ENCODE data around the gene KRT33B.

KRT33B gene

GRCh38 chr17:41415411-41415810 lies 45.8 kb upstream of the KRT33B start:
- Histone ChIP-seq H3K27ac (ENCODE audit: low read depth, low read length) (no peak overlapping the region), H3F3A (ENCODE audit: insufficient read depth) (no peaks in the 10 kb centered on the region), H3K27me3 (ENCODE audit: low read length) (no peaks in the 10 kb centered on the region), H3K9me2 (replicated peaks; ENCODE audit: insufficient read depth, low read length) (no peaks in the 10 kb centered on the region), H3K36me3 (ENCODE audit: low read length) (no peaks in the 10 kb centered on the region), H3K79me2 (ENCODE audit: insufficient read depth, low read length) (no peaks in the 10 kb centered on the region), H4K20me1 (ENCODE audit: low read depth, low read length) (no peaks in the 10 kb centered on the region), H3K9me3 (ENCODE audit: insufficient read depth, low read length) (no peaks in the 10 kb centered on the region), H3K4me2 (ENCODE audit: low read depth, low read length, poor library complexity, severe bottlenecking) (no peak overlapping the region), H2AFZ (ENCODE audit: low read depth, low read length, severe bottlenecking) (no peak overlapping the region), H3K9ac (ENCODE audit: low read length) (no peak overlapping the region), H3K4me3 (ENCODE audit: insufficient read depth, low read length, poor library complexity, severe bottlenecking) (no peak overlapping the region)
- TF ChIP-seq CTCF (IDR thresholded peaks at IDR 0.05; ENCODE audit: insufficient read depth, low read length, poor library complexity, severe bottlenecking) (no peak), EZH2phosphoT487 (conservative IDR thresholded peaks at IDR 0.05; ENCODE audit: low read length) (no peak)

GRCh38 chr17:41413982-41414381 lies 44.4 kb upstream of the KRT33B start:
- Histone ChIP-seq H3K4me2 (ENCODE audit: low read depth, low read length, poor library complexity, severe bottlenecking) (no peak overlapping the region), H3K27ac (ENCODE audit: low read depth, low read length) (no peak overlapping the region), H2AFZ (ENCODE audit: low read depth, low read length, severe bottlenecking) (no peak overlapping the region), H3K36me3 (ENCODE audit: low read length) (no peaks in the 10 kb centered on the region), H3K9ac (ENCODE audit: low read length) (no peak overlapping the region), H3K4me3 (ENCODE audit: insufficient read depth, low read length, poor library complexity, severe bottlenecking) (no peak overlapping the region), H3K79me2 (ENCODE audit: insufficient read depth, low read length) (no peaks in the 10 kb centered on the region), H4K20me1 (ENCODE audit: low read depth, low read length) (no peaks in the 10 kb centered on the region), H3K27me3 (ENCODE audit: low read length) (no peaks in the 10 kb centered on the region), H3K9me2 (replicated peaks; ENCODE audit: insufficient read depth, low read length) (no peaks in the 10 kb centered on the region), H3F3A (ENCODE audit: insufficient read depth) (no peaks in the 10 kb centered on the region), H3K9me3 (ENCODE audit: insufficient read depth, low read length) (no peaks in the 10 kb centered on the region)
- TF ChIP-seq EZH2phosphoT487 (conservative IDR thresholded peaks at IDR 0.05; ENCODE audit: low read length) (no peak), CTCF (IDR thresholded peaks at IDR 0.05; ENCODE audit: insufficient read depth, low read length, poor library complexity, severe bottlenecking) (no peak)

GRCh38 chr17:41413353-41413957 lies 43.8 kb upstream of the KRT33B start:
- H3K4me3 ChIP-seq (ENCODE audit: insufficient read depth, low read length, poor library complexity, severe bottlenecking), result no peak overlapping the region
- H3K4me2 ChIP-seq (ENCODE audit: low read depth, low read length, poor library complexity, severe bottlenecking), result no peak overlapping the region
- no peak overlapping the region for H3K27ac ChIP-seq (ENCODE audit: low read depth, low read length)
- H3K9me2 ChIP-seq (replicated peaks; ENCODE audit: insufficient read depth, low read length), result no peaks in the 10 kb centered on the region
- H2AFZ ChIP-seq (ENCODE audit: low read depth, low read length, severe bottlenecking), result no peak overlapping the region
- H3K79me2 ChIP-seq (ENCODE audit: insufficient read depth, low read length), result no peaks in the 10 kb centered on the region
- no peaks in the 10 kb centered on the region for H3K27me3 ChIP-seq (ENCODE audit: low read length)
- TF ChIP-seq CTCF (IDR thresholded peaks at IDR 0.05; ENCODE audit: insufficient read depth, low read length, poor library complexity, severe bottlenecking), result no peak
- TF ChIP-seq EZH2phosphoT487 (conservative IDR thresholded peaks at IDR 0.05; ENCODE audit: low read length), result no peak
- no peaks in the 10 kb centered on the region for H3K36me3 ChIP-seq (ENCODE audit: low read length)
- no peaks in the 10 kb centered on the region for H3F3A ChIP-seq (ENCODE audit: insufficient read depth)
- no peak overlapping the region for H3K9ac ChIP-seq (ENCODE audit: low read length)
- no peaks in the 10 kb centered on the region for H4K20me1 ChIP-seq (ENCODE audit: low read depth, low read length)
- H3K9me3 ChIP-seq (ENCODE audit: insufficient read depth, low read length), result no peaks in the 10 kb centered on the region

Data from SU-DHL-6 (cell line).